ENCODE measurements around the gene SPDYE6. TPM values are rescaled to one million over a fixed set of nuclear protein-coding genes. Genes with fewer than 3 reads are reported as not detected.
"Not testable (repeated sequence)": the region's sequence is repeated elsewhere in the genome, so short reads cannot be mapped to it uniquely, and the experiment has no call there.

Gene SPDYE6, protein sequence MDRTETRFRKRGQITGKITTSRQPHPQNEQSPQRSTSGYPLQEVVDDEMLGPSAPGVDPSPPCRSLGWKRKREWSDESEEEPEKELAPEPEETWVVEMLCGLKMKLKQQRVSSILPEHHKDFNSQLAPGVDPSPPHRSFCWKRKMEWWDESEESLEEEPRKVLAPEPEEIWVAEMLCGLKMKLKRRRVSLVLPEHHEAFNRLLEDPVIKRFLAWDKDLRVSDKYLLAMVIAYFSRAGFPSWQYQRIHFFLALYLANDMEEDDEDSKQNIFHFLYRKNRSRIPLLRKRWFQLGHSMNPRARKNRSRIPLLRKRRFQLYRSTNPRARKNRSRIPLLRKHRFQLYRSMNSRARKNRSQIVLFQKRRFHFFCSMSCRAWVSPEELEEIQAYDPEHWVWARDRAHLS
- total RNA-seq, result not detected in 2 replicates

GRCh38 chr7:102356344-102356743, at the start of gene SPDYE6:
Gene SPDYE6 (minus strand): TSS chr7:102356444. CDS start chr7:102356023, 421 bp downstream.
- DNase-seq (ENCODE audit: extremely low read depth, low read depth, low spot score), result not testable (repeated sequence)

- not testable (repeated sequence) for DNase-seq (ENCODE audit: extremely low read depth, low read depth, low spot score)
Measured at GRCh38 chr7:102404862-102405188, 48.6 kb upstream of the SPDYE6 start.

- DNase-seq (ENCODE audit: extremely low read depth, low read depth, low spot score), result no peak
Measured at GRCh38 chr7:102404005-102404861, 48.0 kb upstream of the SPDYE6 start.

GRCh38 chr7:102403563-102403962, 47.3 kb upstream of the SPDYE6 start:
- DNase-seq (ENCODE audit: extremely low read depth, low read depth, low spot score), result no peak

GRCh38 chr7:102400360-102400759, 44.1 kb upstream of the SPDYE6 start:
- no peak for DNase-seq (ENCODE audit: extremely low read depth, low read depth, low spot score)

DNA sequence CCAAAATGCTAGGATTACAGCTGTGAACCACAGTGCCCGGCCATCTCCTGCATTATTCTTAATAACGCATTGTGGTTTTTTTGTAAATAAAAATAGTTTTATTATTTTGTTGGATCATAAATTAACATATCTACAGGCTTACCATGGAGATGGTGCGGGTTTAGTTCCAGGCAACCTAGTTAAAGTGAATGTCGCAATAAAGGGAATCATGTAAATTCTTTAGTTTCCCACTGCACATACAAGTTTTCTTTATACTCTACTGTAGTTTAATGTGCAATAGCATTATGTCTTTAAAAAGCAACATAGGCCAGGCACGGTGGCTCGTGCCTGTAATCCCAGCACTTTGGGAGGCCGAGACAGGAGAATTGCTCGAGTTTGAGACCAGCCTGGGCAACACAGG, 42.3 kb upstream of the SPDYE6 start:
- no peak for DNase-seq (ENCODE audit: extremely low read depth, low read depth, low spot score)

DNA sequence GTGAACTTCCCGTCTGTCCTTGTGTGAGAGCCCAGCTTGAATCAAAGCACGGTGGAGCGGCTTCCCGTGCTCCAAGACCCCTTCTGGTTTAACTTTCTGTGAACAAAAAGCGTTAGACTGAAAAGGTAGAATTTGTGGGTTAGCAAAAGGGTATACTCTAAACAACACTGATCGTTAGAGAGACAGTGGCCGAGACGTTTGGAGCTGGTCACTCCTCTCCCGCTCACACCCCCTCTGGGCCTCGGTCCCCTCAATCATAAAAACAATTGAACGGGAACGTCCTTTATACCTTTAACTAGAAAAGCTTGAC, 40.4 kb upstream of the SPDYE6 start:
- DNase-seq (ENCODE audit: extremely low read depth, low read depth, low spot score), result no peak

DNA sequence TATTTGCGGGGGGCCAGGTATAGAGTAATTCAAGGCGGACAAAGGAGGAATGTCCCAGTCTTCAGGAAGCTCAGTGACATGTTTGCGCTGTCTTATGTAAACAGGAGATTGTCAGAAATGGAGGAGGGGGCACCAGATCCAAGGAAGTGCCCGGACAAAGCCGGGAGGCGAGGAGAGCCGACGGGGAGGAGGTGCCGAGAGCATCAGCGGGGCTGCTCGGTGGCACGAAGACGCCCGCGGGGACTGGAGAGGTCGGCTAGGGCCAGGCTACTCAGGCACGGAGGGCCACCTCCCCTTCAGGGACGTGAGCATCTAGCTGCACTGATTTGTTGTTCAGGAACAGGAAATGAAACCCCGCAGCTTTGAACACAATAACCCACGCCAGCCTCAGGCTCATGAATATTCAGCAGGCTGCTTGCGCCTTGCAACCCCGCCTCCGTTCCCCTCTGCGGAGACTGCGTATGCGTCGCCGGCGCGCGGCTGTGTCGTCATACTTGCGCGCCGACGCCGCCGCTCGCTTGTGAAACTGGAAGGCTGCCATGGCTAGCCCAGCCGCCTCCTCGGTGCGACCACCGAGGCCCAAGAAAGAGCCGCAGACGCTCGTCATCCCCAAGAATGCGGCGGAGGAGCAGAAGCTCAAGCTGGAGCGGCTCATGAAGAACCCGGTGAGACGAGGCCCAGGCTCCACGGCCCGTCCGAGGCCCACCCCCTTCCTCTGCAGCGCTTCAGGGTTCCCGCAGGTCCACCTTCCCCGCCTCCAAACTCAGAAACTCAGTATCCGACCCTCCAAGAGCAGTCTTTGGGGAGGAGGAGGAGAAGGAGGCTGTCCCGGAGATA, 39.8 kb upstream of the SPDYE6 start, which contains the start of gene PRKRIP1:
PRKRIP1 (plus strand) TSS at position 491 of the 837 bp plus-strand sequence; CDS start at position 540, 49 bp downstream.
- DNase-seq (ENCODE audit: extremely low read depth, low read depth, low spot score), result peak; percentile 80

DNA sequence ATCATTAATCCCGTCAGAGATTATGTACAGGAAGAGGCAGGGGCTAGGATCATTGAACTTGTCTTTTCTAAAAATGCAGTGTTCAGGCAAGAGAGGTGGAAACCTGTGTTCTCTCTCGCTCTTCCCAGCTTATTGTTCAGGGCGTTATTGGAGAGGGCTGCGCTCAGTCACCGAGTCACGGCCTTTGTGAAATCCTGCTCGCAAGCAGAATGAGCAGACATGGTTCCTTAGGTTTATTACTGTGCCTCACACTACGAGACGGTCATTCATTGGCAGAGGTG, 39.3 kb upstream of the SPDYE6 start:
- no peak for DNase-seq (ENCODE audit: extremely low read depth, low read depth, low spot score)

DNA sequence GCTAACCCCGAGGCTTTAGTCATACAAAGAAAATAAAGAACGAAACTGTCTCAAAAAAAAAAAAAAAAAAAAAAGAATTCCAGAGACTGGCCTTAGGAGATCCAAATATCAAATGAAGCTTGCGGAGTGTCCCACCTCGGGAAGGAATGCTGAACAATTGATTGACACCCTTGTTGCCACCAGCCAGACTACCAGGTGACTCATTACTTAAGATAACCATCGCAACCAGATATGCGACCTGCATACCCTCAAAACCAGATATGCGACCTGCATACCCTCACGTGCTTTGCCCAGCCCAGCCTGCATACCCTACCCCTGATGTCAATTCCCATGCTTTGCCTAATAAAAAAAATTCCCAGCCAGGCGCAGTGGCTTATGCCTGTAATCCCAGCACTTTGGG, 37.2 kb upstream of the SPDYE6 start:
- DNase-seq (ENCODE audit: extremely low read depth, low read depth, low spot score), result no peak

- no peak for DNase-seq (ENCODE audit: extremely low read depth, low read depth, low spot score)
Measured at GRCh38 chr7:102392330-102392729, 36.1 kb upstream of the SPDYE6 start.

GRCh38 chr7:102390697-102391484, 34.6 kb upstream of the SPDYE6 start:
- no peak for DNase-seq (ENCODE audit: extremely low read depth, low read depth, low spot score)

DNA sequence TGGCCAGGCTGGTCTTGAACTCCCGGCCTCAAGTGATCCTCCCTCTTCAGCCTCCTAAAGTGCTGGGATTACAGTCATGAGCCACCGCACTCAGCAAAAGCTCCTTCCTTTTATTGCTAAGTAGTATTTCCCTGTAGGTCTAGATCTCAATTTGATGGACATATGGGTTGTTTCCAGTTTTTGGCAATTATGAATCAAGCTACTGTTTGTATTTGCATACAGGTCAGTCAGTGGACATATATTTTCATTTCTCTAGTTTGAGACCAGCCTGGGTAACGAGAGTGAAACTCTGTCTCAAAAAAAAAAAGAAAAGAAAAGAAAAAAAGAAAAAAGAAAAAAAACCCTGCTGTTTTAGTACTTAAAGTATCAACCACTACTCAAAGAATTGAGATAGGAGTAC, 33.6 kb upstream of the SPDYE6 start:
- no peak for DNase-seq (ENCODE audit: extremely low read depth, low read depth, low spot score)

- DNase-seq (ENCODE audit: extremely low read depth, low read depth, low spot score), result no peak
Measured at GRCh38 chr7:102387064-102387463, 30.8 kb upstream of the SPDYE6 start.

DNA sequence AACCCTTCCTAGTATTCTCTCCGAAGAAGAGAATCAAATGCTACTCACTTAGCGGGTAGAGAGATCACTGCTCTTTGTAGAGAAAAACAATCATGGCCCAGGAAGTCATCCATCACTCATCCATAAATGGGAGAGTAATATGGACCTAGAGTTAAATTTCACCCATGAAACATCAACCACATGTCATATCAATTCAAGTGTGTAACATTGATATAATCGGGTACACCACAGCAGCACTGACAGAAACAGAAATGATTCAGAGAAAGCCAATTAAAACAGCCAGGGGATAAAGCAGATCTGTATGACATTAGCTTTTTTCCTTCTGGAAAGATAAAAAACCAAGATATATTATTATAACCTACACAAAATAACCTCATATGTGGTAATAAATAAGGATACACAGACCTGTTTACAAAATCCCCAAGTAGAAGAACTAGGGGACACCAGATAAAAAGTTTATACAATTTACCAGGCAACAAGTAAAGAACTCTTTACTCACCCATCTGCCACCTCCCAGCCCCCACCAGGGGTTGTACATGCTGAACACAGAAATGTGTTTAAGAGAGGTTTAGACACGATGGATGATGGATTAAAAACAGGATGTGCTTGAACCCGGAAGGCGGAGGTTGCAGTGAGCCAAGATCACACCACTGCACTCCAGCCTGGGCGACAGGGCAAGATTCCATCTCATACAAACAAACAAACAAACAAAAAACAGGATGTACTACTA, 25.6 kb upstream of the SPDYE6 start:
- DNase-seq (ENCODE audit: extremely low read depth, low read depth, low spot score), result not testable (repeated sequence)

- DNase-seq (ENCODE audit: extremely low read depth, low read depth, low spot score), result not testable (repeated sequence)
Measured at GRCh38 chr7:102380837-102381236, 24.6 kb upstream of the SPDYE6 start.

DNA sequence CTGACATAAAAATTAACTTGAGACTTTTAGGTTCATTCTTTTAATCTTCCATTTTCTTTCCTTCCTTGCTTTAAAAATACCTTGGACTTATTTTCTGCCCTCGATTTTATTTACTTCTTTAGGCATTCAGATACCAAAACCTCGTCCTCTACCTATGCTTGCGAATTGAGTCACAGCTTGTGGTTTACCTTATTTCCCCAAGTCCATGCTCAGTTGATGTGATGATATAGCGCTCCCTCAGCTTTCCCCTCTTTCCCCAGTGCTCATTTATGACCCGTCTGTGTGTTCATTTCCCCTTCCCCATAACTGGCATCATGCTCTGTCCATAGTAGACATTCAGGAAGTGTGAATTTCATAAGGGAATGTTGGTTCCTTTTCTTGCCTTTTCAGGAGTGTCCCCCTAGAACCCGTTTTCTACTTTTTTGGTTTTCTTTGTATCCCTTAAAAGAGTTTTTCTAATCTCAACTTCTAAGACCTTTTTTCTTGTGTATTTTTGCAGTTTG, 20.8 kb upstream of the SPDYE6 start:
- no peak for DNase-seq (ENCODE audit: extremely low read depth, low read depth, low spot score)

DNA sequence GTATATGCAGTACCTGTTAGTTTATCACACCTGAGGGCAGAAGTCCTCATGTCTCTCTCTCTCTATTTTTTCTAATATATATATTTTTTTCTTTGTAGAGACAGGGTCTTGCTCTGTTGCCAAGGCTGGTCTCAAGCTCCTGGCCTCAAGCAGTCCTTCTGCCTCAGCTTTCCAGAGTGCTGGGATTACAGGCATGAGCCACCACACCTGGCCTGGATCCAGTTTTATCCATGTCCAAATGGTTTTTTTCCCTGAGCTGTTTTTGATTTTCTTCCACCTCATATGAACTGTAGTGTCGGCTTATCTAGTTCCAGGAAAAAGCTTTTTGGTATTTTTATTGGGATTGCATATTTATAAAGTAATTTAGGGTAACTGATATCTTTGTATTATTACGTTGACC, 16.6 kb upstream of the SPDYE6 start:
- DNase-seq (ENCODE audit: extremely low read depth, low read depth, low spot score), result not testable (repeated sequence)

GRCh38 chr7:102370038-102370437, 13.8 kb upstream of the SPDYE6 start:
- DNase-seq (ENCODE audit: extremely low read depth, low read depth, low spot score), result not testable (repeated sequence)

GRCh38 chr7:102365390-102365789, 9.1 kb upstream of the SPDYE6 start:
- DNase-seq (ENCODE audit: extremely low read depth, low read depth, low spot score), result not testable (repeated sequence)
